GM21723 (cell line): ENCODE measurements around the gene GAL.

Source experiments
- ATAC-seq: cut with Tn5 transposase; IDR thresholded peaks from one replicate; pipeline ENCODE4 v1.9.1; 2021; ENCODE audit warnings: mild to moderate bottlenecking, moderate library complexity; ENCODE audit not compliant: unreplicated experiment

The GAL gene

GRCh38 chr11:68707527-68707926, 23.2 kb downstream of the GAL start:
- no peak for ATAC-seq

DNA sequence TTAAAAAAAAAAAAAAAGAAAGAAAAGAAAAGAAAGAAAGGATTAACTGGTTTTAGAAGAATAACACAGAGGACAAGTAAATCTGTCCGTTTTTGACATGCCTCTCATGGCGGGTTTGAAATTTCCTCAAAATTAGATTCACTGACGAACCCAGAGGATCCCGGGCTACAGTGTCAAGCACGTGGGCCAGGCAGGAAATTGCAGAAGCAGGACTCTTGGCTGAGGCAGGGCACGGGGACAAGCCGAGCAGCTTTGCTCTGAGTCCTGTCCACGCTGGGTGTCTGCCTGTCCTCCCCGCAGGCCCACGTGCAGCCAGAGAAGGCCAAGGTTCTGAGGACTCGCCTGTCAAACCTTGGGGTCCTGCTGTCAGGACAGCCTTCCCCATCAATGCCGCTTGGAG, 24.7 kb downstream of the GAL start:
- no peak for ATAC-seq

DNA sequence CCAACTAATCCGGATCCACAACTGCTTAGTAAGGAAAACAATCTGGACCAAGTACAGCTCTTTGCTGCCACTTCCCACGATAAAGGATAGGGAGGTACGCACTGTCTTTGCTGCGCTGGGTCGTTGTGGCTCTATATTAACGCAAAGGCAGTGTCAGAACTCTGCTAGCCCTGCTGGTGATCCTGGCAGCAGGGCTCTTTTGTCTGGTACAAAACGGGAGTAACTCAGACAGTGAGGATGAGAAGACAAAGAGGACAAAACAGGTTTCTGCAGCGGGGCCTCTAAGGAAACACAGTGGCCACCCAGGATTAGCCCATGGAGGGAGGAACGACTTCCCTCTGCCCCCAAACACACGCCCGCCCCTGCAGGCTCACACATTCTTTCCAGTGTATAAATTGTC, 26.1 kb downstream of the GAL start:
- ATAC-seq: no peak

DNA sequence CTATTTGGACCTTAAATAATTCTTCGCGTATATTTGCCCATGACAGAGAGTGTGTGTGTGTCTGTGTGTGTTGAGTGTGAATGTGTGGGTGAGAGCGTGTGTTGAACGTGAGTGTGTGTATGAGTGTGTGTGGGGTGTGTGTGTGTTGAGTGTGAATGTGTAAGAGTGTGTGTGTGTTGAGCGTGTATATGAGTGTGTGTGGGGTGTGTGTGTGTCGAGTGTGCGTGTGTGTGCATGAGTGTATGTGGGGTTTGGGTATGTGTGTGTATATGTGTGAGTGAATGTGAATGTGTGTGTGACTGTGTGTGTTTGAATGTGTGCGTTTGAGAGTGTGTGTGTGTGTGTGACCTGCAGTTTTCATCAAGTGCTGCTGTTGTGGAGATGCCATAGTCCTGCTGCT, 26.8 kb downstream of the GAL start:
- ATAC-seq: no peak

DNA sequence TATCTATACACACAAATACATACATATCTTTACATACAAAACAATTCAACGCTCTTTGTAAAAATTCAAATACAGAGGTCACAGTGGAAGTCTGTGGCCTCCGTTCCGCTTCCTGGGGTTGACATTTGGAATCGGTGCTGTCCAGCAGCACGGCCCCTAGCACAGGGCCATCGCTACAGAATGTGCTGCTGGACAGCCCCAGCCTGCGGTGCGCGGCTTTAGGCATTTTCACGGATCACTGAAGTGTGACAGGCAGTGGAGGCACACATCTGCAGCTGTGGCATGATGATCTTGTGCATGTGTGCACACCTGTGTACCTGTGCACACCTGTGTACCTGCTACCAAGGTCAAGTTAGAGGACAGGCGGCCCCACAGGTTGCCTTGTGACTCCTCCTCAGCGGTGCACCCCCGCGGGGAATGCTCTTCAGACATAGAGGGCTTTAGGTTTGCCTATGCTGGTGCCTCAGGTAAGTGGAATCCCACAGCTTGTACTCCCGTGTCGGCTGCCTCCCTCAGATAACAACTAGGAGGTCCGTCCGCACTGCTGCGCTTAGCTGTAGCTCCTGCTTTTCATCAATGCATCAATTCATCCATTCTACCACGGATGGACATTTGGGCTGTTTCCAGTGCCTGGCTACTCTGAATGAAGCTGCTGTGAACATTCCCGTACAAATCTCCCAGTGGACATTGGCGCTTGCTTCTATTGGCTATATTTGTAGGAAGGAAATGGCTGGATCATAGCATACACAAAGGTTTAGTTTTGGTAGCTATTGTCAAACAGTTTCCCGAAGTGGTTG, 29.9 kb downstream of the GAL start:
- no peak for ATAC-seq

- ATAC-seq: no peak
Measured at GRCh38 chr11:68715456-68716122, 31.2 kb downstream of the GAL start.

GRCh38 chr11:68721075-68721474, 36.7 kb downstream of the GAL start:
- ATAC-seq: no peak

- ATAC-seq: no peak
Measured at GRCh38 chr11:68722143-68722542, 37.8 kb downstream of the GAL start.

GRCh38 chr11:68724293-68724692, 39.9 kb downstream of the GAL start:
- ATAC-seq: no peak

DNA sequence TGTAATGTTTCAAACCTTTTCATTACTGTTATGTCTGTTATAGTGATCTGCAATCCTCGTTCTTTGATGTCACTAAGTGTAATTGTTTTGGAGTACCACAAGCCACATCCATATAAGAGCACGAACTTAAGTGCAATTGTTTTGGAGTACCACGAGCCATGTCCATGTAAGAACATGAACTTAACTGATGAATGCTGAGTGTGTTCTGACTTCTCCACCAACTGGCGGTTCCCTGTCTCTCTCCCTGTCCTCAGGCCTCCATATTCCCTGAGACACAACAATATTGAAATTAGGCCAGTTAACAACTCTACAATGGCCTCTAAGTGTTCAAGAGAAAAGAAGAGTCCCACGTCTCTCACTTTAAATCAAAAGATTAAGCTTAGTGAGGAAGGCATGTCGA, 43.4 kb downstream of the GAL start:
- ATAC-seq: no peak

DNA sequence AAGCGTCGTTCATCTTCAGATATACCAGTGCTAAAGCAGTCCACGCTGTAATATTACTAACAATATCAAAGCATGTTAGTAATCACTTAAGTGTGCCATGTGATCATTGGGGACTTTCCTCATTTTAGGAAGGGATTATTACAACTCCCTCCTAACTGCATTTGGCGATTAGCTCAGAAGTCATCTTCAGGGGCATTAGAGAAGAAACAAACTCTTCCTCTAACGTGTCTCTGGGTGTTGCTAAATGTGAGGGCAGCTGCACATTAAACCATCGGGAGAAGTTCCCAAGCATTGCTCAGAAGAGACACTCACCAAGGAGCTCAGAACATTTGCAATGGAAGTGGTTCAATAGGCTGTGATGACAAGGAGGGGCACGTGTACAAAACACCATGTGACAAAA, 49.8 kb downstream of the GAL start:
- ATAC-seq: no peak

DNA sequence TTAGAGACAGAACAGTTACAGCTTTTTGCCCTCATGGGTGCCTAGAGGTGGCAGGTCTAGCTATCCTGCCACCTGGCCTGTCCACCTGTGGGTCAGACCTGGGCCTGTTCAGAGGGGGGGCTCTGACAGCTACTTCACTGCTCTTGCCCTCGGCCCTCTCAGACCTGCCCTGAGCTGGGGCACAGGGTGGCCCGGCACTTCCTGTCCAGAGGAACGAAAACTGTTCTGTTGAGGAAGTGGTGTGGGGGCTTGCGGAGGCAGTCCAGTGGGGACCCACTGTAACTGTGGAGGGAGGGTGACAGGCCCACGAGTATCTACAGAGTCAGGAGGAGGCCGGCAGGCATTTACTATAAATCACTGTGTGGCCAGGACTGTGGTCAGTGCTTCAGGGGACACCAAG, 50.8 kb downstream of the GAL start:
- ATAC-seq: no peak

GRCh38 chr11:68735646-68736045, 51.3 kb downstream of the GAL start:
- no peak for ATAC-seq
